ENCODE measurements around the gene NUTM2F.
"Not testable (repeated sequence)": the region's sequence is repeated elsewhere in the genome, so short reads cannot be mapped to it uniquely, and the experiment has no call there.

The NUTM2F gene

GRCh38 chr9:94315034-94315984, 13.1 kb downstream of the NUTM2F start:
- not testable (repeated sequence) for DNase-seq (ENCODE audit: extremely low read depth in 1 of 2, low read depth in 1 of 2)

- no peak for DNase-seq (ENCODE audit: extremely low read depth in 1 of 2, low read depth in 1 of 2)
These were observed 25.1 kb downstream of the NUTM2F start for GRCh38 chr9:94303321-94303720.

- DNase-seq (ENCODE audit: extremely low read depth in 1 of 2, low read depth in 1 of 2), result no peak
These were observed 26.0 kb downstream of the NUTM2F start for GRCh38 chr9:94302426-94302825.

DNA sequence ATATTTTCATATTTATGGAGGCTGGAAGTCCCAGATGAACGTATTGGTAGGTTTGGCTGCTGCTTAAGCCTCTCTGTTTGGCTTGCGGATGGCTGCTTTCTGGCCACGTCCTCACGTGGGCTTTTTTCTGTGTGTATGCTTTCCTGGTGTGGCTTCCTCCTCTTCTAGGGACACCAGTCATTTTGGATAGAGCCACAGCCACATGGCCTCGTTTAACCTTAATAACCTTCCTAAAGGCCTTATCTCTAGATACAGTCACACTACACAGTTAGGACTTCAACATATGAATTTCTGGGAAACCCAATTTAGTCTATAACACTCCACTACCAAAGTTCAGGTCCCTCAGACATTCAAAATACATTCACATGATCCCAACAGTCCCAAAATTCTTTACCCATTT, 26.9 kb downstream of the NUTM2F start:
- DNase-seq (ENCODE audit: extremely low read depth in 1 of 2, low read depth in 1 of 2), result no peak

GRCh38 chr9:94300470-94301301, 27.8 kb downstream of the NUTM2F start:
- DNase-seq (ENCODE audit: extremely low read depth in 1 of 2, low read depth in 1 of 2), result no peak

GRCh38 chr9:94298949-94299599, 29.4 kb downstream of the NUTM2F start:
- no peak for DNase-seq (ENCODE audit: extremely low read depth in 1 of 2, low read depth in 1 of 2)

DNA sequence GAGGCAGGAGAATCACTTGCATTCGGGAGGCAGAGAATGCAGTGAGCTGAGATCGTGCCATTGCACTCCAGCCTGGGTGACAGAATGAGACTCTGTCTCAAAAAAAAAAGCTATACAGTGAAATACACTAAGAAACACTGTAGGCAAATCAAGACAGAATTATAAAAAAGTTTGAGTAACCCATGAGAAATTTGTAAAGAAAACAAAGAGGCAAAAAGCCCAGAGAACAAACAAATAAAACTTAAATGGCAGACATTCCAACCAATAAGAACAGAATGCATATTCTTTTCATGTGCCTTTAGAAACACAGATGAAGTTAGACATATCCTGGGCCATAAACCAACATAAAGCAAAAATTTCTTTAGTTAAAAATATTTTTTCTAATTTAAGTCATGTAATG, 38.8 kb downstream of the NUTM2F start:
- DNase-seq (ENCODE audit: extremely low read depth in 1 of 2, low read depth in 1 of 2), result no peak

DNA sequence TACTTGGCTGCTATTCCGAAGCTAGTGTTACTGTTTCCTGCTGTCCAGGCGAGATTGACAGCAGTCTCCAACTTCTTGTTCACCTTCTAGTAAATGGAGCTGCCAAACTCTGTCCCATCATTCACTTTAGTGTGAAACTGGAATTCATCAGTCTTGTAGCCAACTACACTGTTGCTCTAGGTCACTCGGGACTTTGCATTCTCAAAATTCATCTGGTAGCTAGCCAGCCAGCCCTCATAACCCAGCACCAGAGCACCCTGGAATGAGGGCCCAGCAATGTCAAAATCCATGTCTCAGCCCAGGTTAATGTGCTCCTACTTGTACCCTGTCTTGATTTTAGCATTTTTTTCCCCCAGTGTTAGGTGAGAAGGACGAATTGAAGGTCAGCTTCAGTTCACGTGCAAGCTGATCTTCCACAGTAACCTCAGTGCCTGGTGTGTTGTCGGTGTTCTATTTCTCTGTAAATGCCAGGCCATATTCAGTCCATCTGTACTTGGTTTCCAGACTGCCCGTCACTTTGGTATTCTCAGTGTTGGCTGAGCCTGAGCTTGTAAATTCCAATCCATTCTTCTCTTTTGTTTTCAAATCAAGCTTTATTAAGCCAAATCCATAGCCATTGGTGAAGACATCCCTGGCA, 40.4 kb downstream of the NUTM2F start:
- no peak for DNase-seq (ENCODE audit: extremely low read depth in 1 of 2, low read depth in 1 of 2)

DNA sequence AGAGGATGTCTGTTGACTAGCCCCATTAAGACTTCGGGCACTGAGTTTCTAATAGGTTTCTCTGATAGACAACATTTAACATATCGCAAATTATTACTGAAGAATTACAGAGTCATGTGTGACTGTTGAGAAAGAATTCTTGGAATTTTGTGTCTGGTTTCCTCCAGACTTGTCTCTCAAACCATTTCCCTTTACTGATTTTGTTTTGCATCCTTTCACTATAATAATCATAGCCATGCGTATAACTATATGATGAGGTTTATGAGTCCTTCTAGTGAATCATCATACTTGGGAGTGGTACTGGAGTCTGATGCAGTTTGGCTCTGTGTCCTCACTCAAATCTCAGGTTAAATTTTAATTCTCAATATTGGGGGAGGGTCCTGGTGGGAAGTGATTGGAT, 42.3 kb downstream of the NUTM2F start:
- DNase-seq (ENCODE audit: extremely low read depth in 1 of 2, low read depth in 1 of 2), result no peak

GRCh38 chr9:94281101-94281500, 47.3 kb downstream of the NUTM2F start:
- DNase-seq (ENCODE audit: extremely low read depth in 1 of 2, low read depth in 1 of 2), result no peak

GRCh38 chr9:94280409-94280989, 47.9 kb downstream of the NUTM2F start:
- no peak for DNase-seq (ENCODE audit: extremely low read depth in 1 of 2, low read depth in 1 of 2)

GRCh38 chr9:94277885-94278536, 50.4 kb downstream of the NUTM2F start:
- no peak for DNase-seq (ENCODE audit: extremely low read depth in 1 of 2, low read depth in 1 of 2)

DNA sequence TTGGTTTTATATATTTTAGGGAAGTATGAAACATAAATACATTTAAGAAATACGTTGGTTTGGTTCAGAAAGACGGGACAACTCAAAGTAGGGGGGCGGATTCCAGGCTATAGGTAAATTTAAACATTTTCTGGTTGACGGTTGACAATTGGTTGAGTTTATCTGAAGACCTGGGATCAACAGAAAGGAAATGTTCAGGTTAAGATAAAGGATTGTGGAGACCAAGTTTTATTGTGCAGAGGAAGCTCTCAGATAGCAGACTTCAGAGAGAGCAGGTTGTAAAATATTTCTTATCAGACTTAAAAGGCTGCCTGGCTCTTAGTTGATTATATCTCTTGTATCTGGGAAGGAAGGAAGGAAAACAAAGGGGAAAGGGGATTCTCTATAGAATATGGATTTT, 51.4 kb downstream of the NUTM2F start:
- DNase-seq (ENCODE audit: extremely low read depth in 1 of 2, low read depth in 1 of 2), result not testable (repeated sequence)

GRCh38 chr9:94270009-94270408, 58.4 kb downstream of the NUTM2F start:
- no peak for DNase-seq (ENCODE audit: extremely low read depth in 1 of 2, low read depth in 1 of 2)

GRCh38 chr9:94269264-94269663, 59.2 kb downstream of the NUTM2F start:
- no peak for DNase-seq (ENCODE audit: extremely low read depth in 1 of 2, low read depth in 1 of 2)

All from stimulated activated CD8-positive, alpha-beta memory T cell treated with anti-CD3 and anti-CD28 coated beads, Interleukin-7, amount 100 ng/mL, for 48 hours (primary cell).